Ishikawa (cell line): Measurements from ENCODE around the gene PDE6A.

ENCODE experiments used
- CEBPB ChIP-seq: IDR thresholded peaks from 2 replicates; pipeline ENCODE4 v1.6.1; 2012
- CREB1 ChIP-seq: IDR thresholded peaks from 2 replicates; pipeline ENCODE4 v1.6.1; 2012; ENCODE audit warnings: low read depth
- EGR1 ChIP-seq: IDR thresholded peaks from 2 replicates; pipeline ENCODE4 v1.6.1; 2012
- EP300 ChIP-seq: IDR thresholded peaks from 2 replicates; pipeline ENCODE4 v1.6.1; 2012; ENCODE audit warnings: borderline replicate concordance
- FOXM1 ChIP-seq: IDR thresholded peaks from 2 replicates; pipeline ENCODE4 v1.6.1; 2012; ENCODE audit warnings: low read depth, borderline replicate concordance
- NFIC ChIP-seq: IDR thresholded peaks from 2 replicates; pipeline ENCODE4 v1.6.1; 2012
- RAD21 ChIP-seq: IDR thresholded peaks from 2 replicates; pipeline ENCODE4 v1.6.1; 2012; ENCODE audit warnings: low read depth
- TAF1 ChIP-seq: IDR thresholded peaks from 2 replicates; pipeline ENCODE4 v1.6.1; 2012; ENCODE audit warnings: low read depth, mild to moderate bottlenecking
- TCF12 ChIP-seq: IDR thresholded peaks from 2 replicates; pipeline ENCODE4 v1.6.1; 2012; ENCODE audit warnings: low read depth
- TEAD4 ChIP-seq: IDR thresholded peaks from 2 replicates; pipeline ENCODE4 v1.6.1; 2012
- YY1 ChIP-seq: IDR thresholded peaks from 2 replicates; pipeline ENCODE4 v1.6.1; 2012; ENCODE audit warnings: low read depth
- ZBTB7A ChIP-seq: IDR thresholded peaks from 2 replicates; pipeline ENCODE4 v1.6.1; 2012; ENCODE audit warnings: low read depth
- TF ChIP-seq, protein P1 (sequence below): IDR thresholded peaks from 2 replicates; pipeline ENCODE4 v1.6.1; 2012
- TF ChIP-seq, protein P2 (sequence below): IDR thresholded peaks from 2 replicates; pipeline ENCODE4 v1.6.1; 2012
- TF ChIP-seq, protein P3 (sequence below): IDR thresholded peaks from 2 replicates; pipeline ENCODE4 v1.6.1; 2012; ENCODE audit warnings: low read depth, mild to moderate bottlenecking

The PDE6A gene

DNA sequence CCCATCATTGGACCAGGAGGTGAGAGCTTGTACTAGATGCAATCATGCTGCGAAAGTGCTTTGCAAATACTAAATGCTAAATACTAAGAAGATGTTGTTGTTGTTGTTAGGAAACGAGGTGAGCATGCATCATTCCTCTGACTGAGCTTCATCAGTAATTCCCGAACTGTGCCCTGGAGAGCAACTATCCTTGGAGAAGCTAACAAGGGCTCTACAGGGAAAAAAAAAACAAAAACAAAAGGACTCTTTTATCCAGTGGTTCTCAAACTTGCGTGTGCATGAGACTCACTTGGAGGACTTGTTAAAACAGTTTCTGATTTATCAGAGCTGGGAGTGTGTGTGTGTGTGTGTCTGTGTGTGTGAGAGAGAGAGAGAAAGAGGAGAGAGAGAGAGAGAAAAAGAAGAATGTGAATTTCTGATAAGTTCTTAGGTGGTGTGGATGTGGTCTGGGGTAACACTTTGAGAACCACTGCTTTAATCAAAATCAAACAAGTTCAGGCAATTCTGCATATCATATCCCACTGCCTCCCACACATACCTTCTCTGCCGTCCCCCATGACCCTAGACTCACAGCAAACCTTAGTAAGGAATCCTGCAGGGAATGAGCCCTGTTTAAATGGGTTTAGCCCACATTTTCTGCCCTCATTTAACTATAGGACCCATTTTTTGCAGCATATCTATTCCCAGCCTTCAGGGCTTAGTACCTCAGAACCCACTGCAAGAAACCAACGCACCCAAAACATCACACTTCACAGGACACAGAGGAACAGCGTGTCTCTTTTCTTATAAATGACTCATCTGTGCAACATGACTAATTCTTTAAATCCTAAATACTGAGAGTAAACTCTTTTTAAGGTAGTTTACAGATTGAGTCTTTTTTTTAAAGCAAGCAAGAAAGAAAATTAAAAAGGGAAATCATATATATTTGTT, 48.9 kb downstream of the PDE6A start:
- TF ChIP-seq TAF1: no peak
- no peak for TF ChIP-seq CEBPB
- no peak for TF ChIP-seq EP300
- no peak for TF ChIP-seq FOXM1
- no peak for TF ChIP-seq CREB1
- TF ChIP-seq NFIC: no peak
- TF ChIP-seq YY1: no peak
- TF ChIP-seq TCF12: no peak
- TF ChIP-seq, protein P1, sequence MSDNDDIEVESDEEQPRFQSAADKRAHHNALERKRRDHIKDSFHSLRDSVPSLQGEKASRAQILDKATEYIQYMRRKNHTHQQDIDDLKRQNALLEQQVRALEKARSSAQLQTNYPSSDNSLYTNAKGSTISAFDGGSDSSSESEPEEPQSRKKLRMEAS: no peak
- no peak for TF ChIP-seq RAD21
- no peak for TF ChIP-seq ZBTB7A
- TF ChIP-seq, protein P2, sequence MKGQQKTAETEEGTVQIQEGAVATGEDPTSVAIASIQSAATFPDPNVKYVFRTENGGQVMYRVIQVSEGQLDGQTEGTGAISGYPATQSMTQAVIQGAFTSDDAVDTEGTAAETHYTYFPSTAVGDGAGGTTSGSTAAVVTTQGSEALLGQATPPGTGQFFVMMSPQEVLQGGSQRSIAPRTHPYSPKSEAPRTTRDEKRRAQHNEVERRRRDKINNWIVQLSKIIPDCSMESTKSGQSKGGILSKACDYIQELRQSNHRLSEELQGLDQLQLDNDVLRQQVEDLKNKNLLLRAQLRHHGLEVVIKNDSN: no peak
- TF ChIP-seq, protein P3, sequence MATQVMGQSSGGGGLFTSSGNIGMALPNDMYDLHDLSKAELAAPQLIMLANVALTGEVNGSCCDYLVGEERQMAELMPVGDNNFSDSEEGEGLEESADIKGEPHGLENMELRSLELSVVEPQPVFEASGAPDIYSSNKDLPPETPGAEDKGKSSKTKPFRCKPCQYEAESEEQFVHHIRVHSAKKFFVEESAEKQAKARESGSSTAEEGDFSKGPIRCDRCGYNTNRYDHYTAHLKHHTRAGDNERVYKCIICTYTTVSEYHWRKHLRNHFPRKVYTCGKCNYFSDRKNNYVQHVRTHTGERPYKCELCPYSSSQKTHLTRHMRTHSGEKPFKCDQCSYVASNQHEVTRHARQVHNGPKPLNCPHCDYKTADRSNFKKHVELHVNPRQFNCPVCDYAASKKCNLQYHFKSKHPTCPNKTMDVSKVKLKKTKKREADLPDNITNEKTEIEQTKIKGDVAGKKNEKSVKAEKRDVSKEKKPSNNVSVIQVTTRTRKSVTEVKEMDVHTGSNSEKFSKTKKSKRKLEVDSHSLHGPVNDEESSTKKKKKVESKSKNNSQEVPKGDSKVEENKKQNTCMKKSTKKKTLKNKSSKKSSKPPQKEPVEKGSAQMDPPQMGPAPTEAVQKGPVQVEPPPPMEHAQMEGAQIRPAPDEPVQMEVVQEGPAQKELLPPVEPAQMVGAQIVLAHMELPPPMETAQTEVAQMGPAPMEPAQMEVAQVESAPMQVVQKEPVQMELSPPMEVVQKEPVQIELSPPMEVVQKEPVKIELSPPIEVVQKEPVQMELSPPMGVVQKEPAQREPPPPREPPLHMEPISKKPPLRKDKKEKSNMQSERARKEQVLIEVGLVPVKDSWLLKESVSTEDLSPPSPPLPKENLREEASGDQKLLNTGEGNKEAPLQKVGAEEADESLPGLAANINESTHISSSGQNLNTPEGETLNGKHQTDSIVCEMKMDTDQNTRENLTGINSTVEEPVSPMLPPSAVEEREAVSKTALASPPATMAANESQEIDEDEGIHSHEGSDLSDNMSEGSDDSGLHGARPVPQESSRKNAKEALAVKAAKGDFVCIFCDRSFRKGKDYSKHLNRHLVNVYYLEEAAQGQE: no peak
- no peak for TF ChIP-seq TEAD4
- no peak for TF ChIP-seq EGR1

DNA sequence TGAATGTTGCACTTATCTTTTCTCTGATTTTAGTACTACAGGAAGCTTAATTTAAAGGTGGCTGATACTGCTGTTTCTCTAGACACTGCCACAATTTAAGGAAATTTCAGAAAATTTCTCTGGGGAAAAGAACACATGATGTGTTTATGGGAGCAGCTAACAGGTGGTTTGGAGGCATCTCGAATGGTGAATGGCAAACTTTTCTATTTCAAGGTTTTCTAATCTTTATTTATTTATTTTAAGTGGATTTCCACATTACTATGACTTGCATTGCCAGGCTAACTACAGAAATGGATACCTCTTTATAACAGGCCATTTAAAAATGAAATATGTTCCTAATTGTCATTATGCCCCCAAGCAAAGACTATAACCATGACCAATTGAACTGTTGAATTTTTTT, 50.4 kb downstream of the PDE6A start:
- TF ChIP-seq, protein P1: no peak
- TF ChIP-seq RAD21 (no peak), TAF1 (no peak), CREB1 (no peak), EGR1 (no peak), NFIC (no peak), FOXM1 (no peak), CEBPB (no peak), ZBTB7A (no peak), TEAD4 (no peak), EP300 (no peak), YY1 (no peak), TCF12 (no peak)
- TF ChIP-seq, protein P2: no peak
- TF ChIP-seq, protein P3: no peak

DNA sequence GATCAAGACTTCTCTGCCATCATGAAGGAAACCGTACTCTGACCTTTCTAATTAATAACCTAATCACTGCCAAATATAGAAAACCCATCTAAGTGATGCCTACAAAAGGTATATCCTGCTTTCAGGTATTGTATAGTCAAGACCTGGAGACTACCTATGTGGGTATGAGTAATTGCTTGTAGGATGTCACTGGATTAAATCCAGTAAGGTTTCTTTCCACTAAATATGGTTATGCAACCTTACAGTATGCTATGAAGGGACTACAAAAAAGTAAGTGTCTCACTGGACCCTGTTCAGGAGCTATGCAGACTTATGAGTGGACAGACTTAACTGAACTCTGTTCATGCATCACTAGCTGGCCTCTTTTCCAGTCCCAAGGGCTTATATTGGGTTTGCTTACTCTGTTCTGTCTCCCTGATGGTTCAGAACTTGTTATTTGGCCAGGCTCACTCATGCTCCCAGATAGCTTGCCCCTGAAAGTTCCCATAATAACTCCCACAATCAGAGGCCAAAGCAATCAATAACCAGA, 51.1 kb downstream of the PDE6A start:
- TF ChIP-seq TCF12: no peak
- no peak for TF ChIP-seq CREB1
- no peak for TF ChIP-seq NFIC
- no peak for TF ChIP-seq EGR1
- TF ChIP-seq YY1: no peak
- TF ChIP-seq RAD21: no peak
- no peak for TF ChIP-seq CEBPB
- TF ChIP-seq EP300: no peak
- no peak for TF ChIP-seq FOXM1
- TF ChIP-seq ZBTB7A: no peak
- TF ChIP-seq, protein P1: no peak
- no peak for TF ChIP-seq TAF1
- TF ChIP-seq, protein P3: no peak
- TF ChIP-seq, protein P2: no peak
- no peak for TF ChIP-seq TEAD4
